CD14-positive monocyte (primary cell): ENCODE results near the gene USP31. TPM values are rescaled to one million over a fixed set of nuclear protein-coding genes. Genes with fewer than 3 reads are reported as not detected.
A peak's percentile ranks its signal among the peaks of the same experiment; 100 is the strongest.

Experiments
- DNase-seq, 3 donors: peaks; one replicate each; pipeline ENCODE4 v3.0.0-alpha.2; 2011 to 2022
- H2AFZ ChIP-seq: 2 replicates; pipeline ENCODE4 v1.6.0; 2012; ENCODE audit warnings: mild to moderate bottlenecking, low read depth, low read length, inconsistent platforms; ENCODE audit not compliant: insufficient read depth, poor library complexity, severe bottlenecking
- H3K27ac ChIP-seq, 2 donors: 1 replicate in 1 of 2; 2 replicates in 1 of 2; pipeline ENCODE4 v1.5.1; 2012 to 2013; ENCODE audit warnings: low read length in 2 of 2, control low read depth in 1 of 2, inconsistent platforms in 1 of 2, low read depth in 1 of 2, mild to moderate bottlenecking in 1 of 2
- H3K27me3 ChIP-seq, 2 donors: one replicate each; pipeline versions ENCODE4 v1.6.0 to v1.6.1; 2011 to 2013; ENCODE audit warnings: low read length in 2 of 2; ENCODE audit not compliant: control insufficient read depth in 2 of 2, insufficient read depth in 2 of 2
- H3K36me3 ChIP-seq, 2 donors: replicated peaks in 1 of 2; 1 replicate in 1 of 2; 2 replicates in 1 of 2; pipeline versions ENCODE4 v1.5.1 to v1.6.1; 2012 to 2013; ENCODE audit warnings: low read length in 2 of 2, control low read depth in 1 of 2, inconsistent platforms in 1 of 2, mild to moderate bottlenecking in 1 of 2; ENCODE audit not compliant: insufficient read depth in 2 of 2, control insufficient read depth in 1 of 2
- H3K4me1 ChIP-seq, 2 donors: 1 replicate in 1 of 2; 2 replicates in 1 of 2; pipeline versions ENCODE4 v1.5.1 to v1.6.1; 2012 to 2013; ENCODE audit warnings: low read length in 2 of 2, control low read depth in 1 of 2, inconsistent platforms in 1 of 2, mild to moderate bottlenecking in 1 of 2, moderate library complexity in 1 of 2; ENCODE audit not compliant: insufficient read depth in 2 of 2, control insufficient read depth in 1 of 2
- H3K4me2 ChIP-seq: replicated peaks from 2 replicates; pipeline ENCODE3; 2012; ENCODE audit warnings: low read length, moderate library complexity, mild to moderate bottlenecking; ENCODE audit not compliant: poor library complexity, severe bottlenecking; ENCODE audit errors: extremely low read depth
- H3K4me3 ChIP-seq, 3 experiments: fragments of 200-600 bp in 1 of 3; sonication (generic) in 1 of 3; replicated peaks in 1 of 3; 1 replicate in 2 of 3; 2 replicates in 1 of 3; pipeline ENCODE4 v1.5.1; 2011 to 2013; ENCODE audit warnings: low read length in 3 of 3, mild to moderate bottlenecking in 3 of 3, control low read depth in 2 of 3, low read depth in 2 of 3, inconsistent platforms in 1 of 3, moderate library complexity in 1 of 3
- H3K79me2 ChIP-seq: 2 replicates; pipeline ENCODE4 v1.6.0; 2012; ENCODE audit warnings: mild to moderate bottlenecking, control low read depth, inconsistent platforms, low read length, moderate library complexity; ENCODE audit not compliant: insufficient read depth
- H3K9ac ChIP-seq: 2 replicates; pipeline ENCODE4 v1.6.0; 2017; ENCODE audit warnings: low read length, mild to moderate bottlenecking; ENCODE audit not compliant: insufficient read depth, poor library complexity, severe bottlenecking
- H3K9me3 ChIP-seq, 2 donors: replicated peaks in 1 of 2; 1 replicate in 1 of 2; 2 replicates in 1 of 2; pipeline versions ENCODE4 v1.5.1 to v1.6.1; 2012 to 2013; ENCODE audit warnings: low read length in 2 of 2, control low read depth in 1 of 2; ENCODE audit not compliant: control insufficient read depth in 1 of 2, insufficient read depth in 1 of 2
- H4K20me1 ChIP-seq: 2 replicates; pipeline ENCODE4 v1.6.0; 2012; ENCODE audit warnings: mild to moderate bottlenecking, low read length, control low read depth, moderate library complexity; ENCODE audit not compliant: insufficient read depth
- H3K27ac Mint-ChIP-seq, 7 donors: one replicate each; pipeline ENCODE4 v1.8.0; 2020; ENCODE audit warnings: mild to moderate bottlenecking in 7 of 7, mixed read lengths in 7 of 7, moderate library complexity in 6 of 7, inconsistent platforms in 2 of 7
- H3K27me3 Mint-ChIP-seq, 3 donors: one replicate each; pipeline ENCODE4 v1.8.0; 2021 to 2022; ENCODE audit warnings: low read depth in 3 of 3, mild to moderate bottlenecking in 3 of 3, mixed read lengths in 3 of 3, moderate library complexity in 3 of 3, inconsistent platforms in 1 of 3
- H3K36me3 Mint-ChIP-seq, 2 donors: one replicate each; pipeline ENCODE4 v1.8.0; 2020; ENCODE audit warnings: mixed read lengths in 2 of 2, inconsistent platforms in 1 of 2, mild to moderate bottlenecking in 1 of 2
- H3K4me1 Mint-ChIP-seq: one replicate; pipeline ENCODE4 v1.8.0; 2020; ENCODE audit warnings: mild to moderate bottlenecking, mixed read lengths
- H3K4me3 Mint-ChIP-seq, 2 donors: one replicate each; pipeline ENCODE4 v1.8.0; 2020; ENCODE audit warnings: mild to moderate bottlenecking in 2 of 2, mixed read lengths in 2 of 2, moderate library complexity in 1 of 2
- H3K9me3 Mint-ChIP-seq, 7 donors: one replicate each; pipeline ENCODE4 v1.8.0; 2020 to 2022; ENCODE audit warnings: mixed read lengths in 7 of 7, mild to moderate bottlenecking in 6 of 7, moderate library complexity in 6 of 7, inconsistent platforms in 2 of 7
- CTCF ChIP-seq: fragments of 200-600 bp; IDR thresholded peaks from one replicate; pipeline ENCODE4 v1.8.0; 2022; ENCODE audit warnings: antibody characterized with exemption, mild to moderate bottlenecking
- whole genome bisulfite sequencing: methylation state at CpG from one replicate; pipeline ENCODE4 v1.1.5; 2013; ENCODE audit warnings: missing lambda C conversion rate; ENCODE audit not compliant: insufficient coverage; 5-methylcytosine and 5-hydroxymethylcytosine counted together
- intact Hi-C, 2 donors: fragments of 100-400 bp; cut with micrococcal nuclease; formaldehyde crosslinking; loops; one replicate each; pipeline versions ENCODE4 v1.15.0 to v1.15.1; 2023
- polyA plus RNA-seq, 3 donors: library from polyadenylated mRNA; depleted of rRNA in 1 of 3; unstranded in 2 of 3; stranded (reverse) in 1 of 3; fragments of 300-500 nt in 2 of 3; fragments of >200 nt in 1 of 3; fragmentation: Illumina TruSeq in 2 of 3; gene quantifications; 1 replicate in 2 of 3; 2 replicates in 1 of 3; pipeline ENCODE4 v1.2.3, GENCODE V29; 2012 to 2021

Gene USP31
- polyA plus RNA-seq, 3 donors, result 0.15 to 4.1 (median 0.36) TPM

- peaks cover 3 to 28% (median 19%) of the 10 kb centered on the region in 3 donors for H3K27me3 Mint-ChIP-seq
- no peak for DNase-seq
Observed at GRCh38 chr16:23163921-23164320, 14.7 kb upstream of the USP31 start.

GRCh38 chr16:23160574-23160973 lies 11.3 kb upstream of the USP31 start:
- Histone ChIP-seq H3K27ac (no peak overlapping the region), H3K27me3 (peaks cover 4 to 5% of the 10 kb centered on the region in 2 donors), H2AFZ (no peak overlapping the region), H3K4me1 (no peaks in the 10 kb centered on the region), H3K9ac (no peak overlapping the region), H3K4me2 (no peak overlapping the region), H3K4me3 (no peak overlapping the region), H4K20me1 (no peaks in the 10 kb centered on the region), H3K79me2 (no peaks in the 10 kb centered on the region), H3K36me3 (no peaks in the 10 kb centered on the region), H3K9me3 (no peaks in the 10 kb centered on the region)
- H3K27ac Mint-ChIP-seq, result no peak overlapping the region
- peaks cover 5% of the 10 kb centered on the region for H3K4me1 Mint-ChIP-seq
- H3K27me3 Mint-ChIP-seq, result peaks cover 9 to 25% (median 20%) of the 10 kb centered on the region in 3 donors
- no peak for DNase-seq
- H3K9me3 Mint-ChIP-seq, result peaks cover 0 to 4% (median 0%) of the 10 kb centered on the region in 7 donors
- intact Hi-C loops, result loop anchor here in 1 of 2 donors (2.0 kb wide), 1 partner anchor 24 kb away; no protein-coding TSS in a partner anchor
- H3K36me3 Mint-ChIP-seq, result no peaks in the 10 kb centered on the region
- TF ChIP-seq CTCF, result no peak
- no CpG with 5 or more reads among the region's 3 CpGs for WGBS
- H3K4me3 Mint-ChIP-seq, result no peak overlapping the region

More at GRCh38 chr16:23163921-23164320, 14.7 kb upstream of the USP31 start:
- Histone ChIP-seq H3K4me3 (no peak overlapping the region), H3K9ac (no peak overlapping the region), H3K9me3 (no peaks in the 10 kb centered on the region), H3K79me2 (no peaks in the 10 kb centered on the region), H3K36me3 (no peaks in the 10 kb centered on the region), H3K27me3 (peaks cover 4 to 8% of the 10 kb centered on the region in 2 donors), H3K27ac (no peak overlapping the region), H4K20me1 (no peaks in the 10 kb centered on the region), H3K4me1 (no peaks in the 10 kb centered on the region), H3K4me2 (no peak overlapping the region), H2AFZ (no peak overlapping the region)
- H3K9me3 Mint-ChIP-seq, result peaks cover 0 to 4% (median 0%) of the 10 kb centered on the region in 7 donors
- TF ChIP-seq CTCF, result no peak
- H3K36me3 Mint-ChIP-seq, result no peaks in the 10 kb centered on the region
- intact Hi-C loops, result no loop called here
- peak overlapping the region in 1 of 7 donors; percentile 26 for H3K27ac Mint-ChIP-seq
- no peak overlapping the region for H3K4me3 Mint-ChIP-seq
- WGBS, result no CpG with 5 or more reads among the region's 2 CpGs
- H3K4me1 Mint-ChIP-seq, result peaks cover 5% of the 10 kb centered on the region
